WERI-Rb-1 (cell line): Measurements from ENCODE around the gene MCOLN1.

Experiments used
- DNase-seq: peaks from one replicate; pipeline ENCODE4 v3.0.0-alpha.2; 2020
- H3K27ac ChIP-seq: fragments of 250-450 bp; sonication (Bioruptor Pico); 2 replicates; pipeline ENCODE4 v1.5.1; 2020; ENCODE audit warnings: mild to moderate bottlenecking, moderate library complexity
- H3K27me3 ChIP-seq: fragments of 250-450 bp; sonication (Bioruptor Pico); 2 replicates; pipeline ENCODE4 v1.5.1; 2021; ENCODE audit warnings: mild to moderate bottlenecking, low read depth, moderate library complexity; ENCODE audit not compliant: insufficient read depth, severe bottlenecking
- H3K36me3 ChIP-seq: fragments of 250-450 bp; sonication (Bioruptor Pico); 2 replicates; pipeline ENCODE4 v1.5.1; 2020; ENCODE audit warnings: mild to moderate bottlenecking, moderate library complexity
- H3K4me3 ChIP-seq: 2 replicates; pipeline ENCODE4 v1.5.1; 2011; ENCODE audit warnings: low read depth, mild to moderate bottlenecking, control low read depth, low read length
- H3K9me3 ChIP-seq: fragments of 250-450 bp; sonication (Bioruptor Pico); 2 replicates; pipeline ENCODE4 v1.5.1; 2021; ENCODE audit warnings: mild to moderate bottlenecking, moderate library complexity; ENCODE audit not compliant: severe bottlenecking
- TF ChIP-seq, protein P1 (sequence below): IDR thresholded peaks from 2 replicates; pipeline ENCODE4 v1.5.1; 2011; ENCODE audit warnings: low read depth, mild to moderate bottlenecking, control low read depth, inconsistent platforms, low read length

MCOLN1 gene

GRCh38 chr19:7513809-7514642, 8.4 kb upstream of the MCOLN1 start:
- Histone ChIP-seq H3K36me3 (no peaks in the 10 kb centered on the region), H3K9me3 (peaks cover 5% of the 10 kb centered on the region), H3K4me3 (no peak overlapping the region), H3K27me3 (peaks cover 64% of the 10 kb centered on the region), H3K27ac (no peak overlapping the region)
- TF ChIP-seq, protein P1, sequence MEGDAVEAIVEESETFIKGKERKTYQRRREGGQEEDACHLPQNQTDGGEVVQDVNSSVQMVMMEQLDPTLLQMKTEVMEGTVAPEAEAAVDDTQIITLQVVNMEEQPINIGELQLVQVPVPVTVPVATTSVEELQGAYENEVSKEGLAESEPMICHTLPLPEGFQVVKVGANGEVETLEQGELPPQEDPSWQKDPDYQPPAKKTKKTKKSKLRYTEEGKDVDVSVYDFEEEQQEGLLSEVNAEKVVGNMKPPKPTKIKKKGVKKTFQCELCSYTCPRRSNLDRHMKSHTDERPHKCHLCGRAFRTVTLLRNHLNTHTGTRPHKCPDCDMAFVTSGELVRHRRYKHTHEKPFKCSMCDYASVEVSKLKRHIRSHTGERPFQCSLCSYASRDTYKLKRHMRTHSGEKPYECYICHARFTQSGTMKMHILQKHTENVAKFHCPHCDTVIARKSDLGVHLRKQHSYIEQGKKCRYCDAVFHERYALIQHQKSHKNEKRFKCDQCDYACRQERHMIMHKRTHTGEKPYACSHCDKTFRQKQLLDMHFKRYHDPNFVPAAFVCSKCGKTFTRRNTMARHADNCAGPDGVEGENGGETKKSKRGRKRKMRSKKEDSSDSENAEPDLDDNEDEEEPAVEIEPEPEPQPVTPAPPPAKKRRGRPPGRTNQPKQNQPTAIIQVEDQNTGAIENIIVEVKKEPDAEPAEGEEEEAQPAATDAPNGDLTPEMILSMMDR, result no peak
- DNase-seq, result no peak

- H3K4me3 ChIP-seq, result no peak overlapping the region
- H3K9me3 ChIP-seq, result peaks cover 5% of the 10 kb centered on the region
- no peak overlapping the region for H3K27ac ChIP-seq
- peaks cover 55% of the 10 kb centered on the region for H3K27me3 ChIP-seq
- no peaks in the 10 kb centered on the region for H3K36me3 ChIP-seq
- TF ChIP-seq, protein P1, result no peak
- no peak for DNase-seq
Measured at GRCh38 chr19:7515110-7515644, 7.2 kb upstream of the MCOLN1 start.

DNA sequence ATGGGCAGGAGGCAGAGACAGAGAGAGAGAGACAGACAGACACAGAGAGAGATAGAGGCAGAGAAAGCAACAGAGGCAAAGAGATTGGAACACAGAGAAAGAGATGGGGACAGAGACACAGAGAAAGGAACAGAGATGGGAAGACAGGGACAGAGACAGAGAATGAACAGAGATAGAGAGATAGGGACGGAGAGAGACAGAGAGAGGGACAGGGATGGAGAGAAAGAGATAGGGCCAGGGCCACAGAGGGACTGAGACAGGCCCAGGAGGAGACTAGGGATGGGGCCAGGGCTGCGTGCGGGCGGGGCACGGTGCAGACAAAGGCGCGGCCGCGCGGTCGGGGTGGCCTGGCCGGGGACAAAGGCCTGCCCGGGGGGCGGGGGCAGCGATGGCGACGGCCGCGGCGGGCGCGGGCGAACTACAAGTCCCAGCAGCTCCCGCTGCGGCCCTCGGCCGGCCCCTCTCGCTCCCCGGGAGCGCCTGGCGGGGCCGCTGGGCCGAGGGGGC, 6.7 kb upstream of the MCOLN1 start, which contains the start of gene ZNF358:
TSS of gene ZNF358 (plus strand) at position 459 of the 507 bp plus-strand sequence. CDS start 3,140 bp downstream, outside the sequence.
- Histone ChIP-seq H3K27ac (no peak within 1 kb of the TSS), H3K4me3 (peak within 1 kb of the TSS; percentile 36), H3K36me3 (no peaks in the 10 kb centered on the region), H3K27me3 (peaks cover 52% of the 10 kb centered on the region), H3K9me3 (peaks cover 5% of the 10 kb centered on the region)
- TF ChIP-seq, protein P1, result no peak
- DNase-seq, result peak; percentile 54

GRCh38 chr19:7516333-7516732, 6.1 kb upstream of the MCOLN1 start:
- Histone ChIP-seq H3K9me3 (peaks cover 5% of the 10 kb centered on the region), H3K36me3 (no peaks in the 10 kb centered on the region), H3K4me3 (peak overlapping the region; percentile 36), H3K27ac (no peak overlapping the region), H3K27me3 (peaks cover 48% of the 10 kb centered on the region)
- TF ChIP-seq, protein P1, result no peak
- DNase-seq, result no peak

DNA sequence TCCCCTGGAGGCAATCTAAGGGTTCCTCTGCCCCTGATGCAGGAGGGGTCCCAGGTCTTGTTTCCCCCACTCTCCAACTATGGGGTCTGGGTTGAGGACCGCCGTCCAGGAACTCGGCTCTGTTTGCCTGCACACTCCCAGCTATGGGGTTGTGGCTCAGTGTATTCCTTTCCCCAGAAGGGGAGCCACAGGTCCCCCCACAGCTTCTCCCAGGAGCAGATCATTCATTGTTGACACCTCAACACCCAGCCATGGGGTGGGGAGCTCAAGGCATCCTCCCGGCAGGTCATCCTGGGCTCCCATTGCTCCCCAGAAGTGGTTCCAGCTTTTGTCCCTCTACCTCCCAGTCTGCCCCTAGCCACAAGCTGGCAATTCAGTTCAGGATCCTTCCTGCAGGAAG, 5.5 kb upstream of the MCOLN1 start:
- peaks cover 48% of the 10 kb centered on the region for H3K27me3 ChIP-seq
- H3K27ac ChIP-seq, result no peak overlapping the region
- H3K4me3 ChIP-seq, result no peak overlapping the region
- DNase-seq, result no peak
- H3K36me3 ChIP-seq, result no peaks in the 10 kb centered on the region
- TF ChIP-seq, protein P1, result no peak
- peaks cover 2% of the 10 kb centered on the region for H3K9me3 ChIP-seq
